ENCODE measurements around the gene LNPK. TPM values are rescaled to one million over a fixed set of nuclear protein-coding genes. Genes with fewer than 3 reads are reported as not detected.

LNPK gene
- total and polyA plus RNA-seq, 9 of the 15 experiments (the other 6 are each of a cell fraction or from before 2014, with no cell fraction given): 6.4 to 40.4 (median 21.3) TPM

- no peak for TF ChIP-seq SOX6 (IDR thresholded peaks at IDR 0.05)
- peak; percentile 39; the same call in 1 of the 2 replicates for TF ChIP-seq NCOR1 (IDR thresholded peaks at IDR 0.05)
- peak; percentile 25; the same call in 1 of the 2 replicates for TF ChIP-seq DPF2 (IDR thresholded peaks at IDR 0.05)
- no peak for TF ChIP-seq NR2C2 (CRISPR knock-in tag; IDR thresholded peaks at IDR 0.05)
- 0 out of 2 replicates have a peak, but pooled peaks have one; percentile 15 for TF ChIP-seq NR2C2 (tag; IDR thresholded peaks at IDR 0.05)
- TF ChIP-seq GTF2E2 (tag; IDR thresholded peaks at IDR 0.05): no peak
- TF ChIP-seq NELFE (IDR thresholded peaks at IDR 0.05; ENCODE audit: insufficient read depth, insufficient read length): no peak
- peak; percentile 57; the same call in 1 of the 2 replicates for TF ChIP-seq ZNF384 (IDR thresholded peaks at IDR 0.05; ENCODE audit: low read depth, low read length)
- TF ChIP-seq ELF1 (tag; IDR thresholded peaks at IDR 0.05): no peak
- TF ChIP-seq TAL1 (IDR thresholded peaks at IDR 0.05): peak; percentile 20; the same call in 1 of the 2 replicates
- TF ChIP-seq GABPA (tag; conservative IDR thresholded peaks at IDR 0.05; ENCODE audit: low read depth): no peak
These were observed 83.1 kb downstream of the LNPK start (continued) for GRCh38 chr2:175918935-175919334.

DNA sequence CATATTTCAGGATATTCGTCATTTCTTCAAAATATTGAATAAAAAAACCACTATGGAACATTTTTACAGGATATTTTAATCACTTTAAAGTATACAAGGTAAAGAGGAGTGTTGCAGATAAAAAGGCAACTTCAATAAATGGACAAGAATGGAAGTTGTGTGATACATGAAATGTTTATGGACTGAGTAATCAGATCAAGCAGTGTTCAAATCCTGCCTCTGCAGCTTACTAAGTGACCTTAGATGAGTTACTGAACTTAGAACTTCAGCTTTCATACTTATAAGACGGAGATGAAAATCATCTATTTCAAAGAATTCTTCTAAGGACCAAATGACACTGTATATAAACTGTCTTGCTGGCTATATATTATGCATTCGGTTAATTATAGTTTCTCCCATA, 87.2 kb downstream of the LNPK start:
- DNase-seq (ENCODE audit: extremely low read depth in 1 of 4, low spot score in 3 of 4) (no peak), ATAC-seq (no peak), FAIRE-seq (no peak)
- Histone ChIP-seq H2AFZ (ENCODE audit: low read depth, low read length) (no peak overlapping the region), H4K20me1 (replicated peaks; ENCODE audit: control insufficient read depth, insufficient read depth, low read length) (no peaks in the 10 kb centered on the region), H3K36me3 (ENCODE audit: control insufficient read depth, insufficient read depth, low read length) (no peaks in the 10 kb centered on the region), H3K4me3 (no peak overlapping the region), H3K27ac (ENCODE audit: extremely low read depth, low read depth, low read length) (no peak overlapping the region), H3K9me3 (replicated peaks; ENCODE audit: control insufficient read depth, insufficient read depth, low read depth, low read length) (no peaks in the 10 kb centered on the region), H3K4me2 (ENCODE audit: insufficient read depth, low read length) (no peak overlapping the region), H3K9ac (ENCODE audit: insufficient read depth in 1 of 2, low read depth in 2 of 2, low read length in 2 of 2) (no peak overlapping the region), H3K79me2 (ENCODE audit: control insufficient read depth, insufficient read depth, low read length) (no peaks in the 10 kb centered on the region), H3K9me1 (ENCODE audit: control insufficient read depth, insufficient read depth, low read length) (no peaks in the 10 kb centered on the region), H3K27me3 (ENCODE audit: control insufficient read depth in 2 of 2, insufficient read depth in 2 of 2, low read length in 2 of 2) (no peaks in the 10 kb centered on the region), H3K4me1 (replicated peaks in 1 of 2; ENCODE audit: control insufficient read depth in 2 of 2, insufficient read depth in 2 of 2, low read length in 2 of 2) (peaks cover 0 to 9% of the 10 kb centered on the region in 2 experiments; a peak in 1 of 5 replicates)
- TF ChIP-seq SMARCA5 (IDR thresholded peaks at IDR 0.05) (no peak), ATF7 (IDR thresholded peaks at IDR 0.05) (no peak)
- TF ChIP-seq, protein P1, sequence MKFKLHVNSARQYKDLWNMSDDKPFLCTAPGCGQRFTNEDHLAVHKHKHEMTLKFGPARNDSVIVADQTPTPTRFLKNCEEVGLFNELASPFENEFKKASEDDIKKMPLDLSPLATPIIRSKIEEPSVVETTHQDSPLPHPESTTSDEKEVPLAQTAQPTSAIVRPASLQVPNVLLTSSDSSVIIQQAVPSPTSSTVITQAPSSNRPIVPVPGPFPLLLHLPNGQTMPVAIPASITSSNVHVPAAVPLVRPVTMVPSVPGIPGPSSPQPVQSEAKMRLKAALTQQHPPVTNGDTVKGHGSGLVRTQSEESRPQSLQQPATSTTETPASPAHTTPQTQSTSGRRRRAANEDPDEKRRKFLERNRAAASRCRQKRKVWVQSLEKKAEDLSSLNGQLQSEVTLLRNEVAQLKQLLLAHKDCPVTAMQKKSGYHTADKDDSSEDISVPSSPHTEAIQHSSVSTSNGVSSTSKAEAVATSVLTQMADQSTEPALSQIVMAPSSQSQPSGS (CRISPR knock-in tag; IDR thresholded peaks at IDR 0.05): no peak
- POLR2A ChIA-PET: interaction anchor here (0.9 kb wide), 1 partner anchor 108 kb away, joined by 3 read pairs; no protein-coding TSS in a partner anchor
- CTCF ChIA-PET (ENCODE audit: low intra/inter-chr PET ratio): no interaction called here
- intact Hi-C loops (cut with micrococcal nuclease) (no loop called here), in situ Hi-C loops (cut with MboI) (no loop called here)
- BruUV-seq (replicated peaks): no TSS peak
- WGBS (ENCODE audit: insufficient coverage, low coverage, missing lambda C conversion rate): 30% methylated on average over 3 of the region's 3 CpGs

All from K562 (cell line).